ENCODE data around the gene RPS29. TPM values are rescaled to one million over a fixed set of nuclear protein-coding genes. Genes with fewer than 3 reads are reported as not detected.

RPS29 gene
- total and polyA plus RNA-seq, 9 donors, result 1,810 to 35,664 (median 2,389) TPM

DNA sequence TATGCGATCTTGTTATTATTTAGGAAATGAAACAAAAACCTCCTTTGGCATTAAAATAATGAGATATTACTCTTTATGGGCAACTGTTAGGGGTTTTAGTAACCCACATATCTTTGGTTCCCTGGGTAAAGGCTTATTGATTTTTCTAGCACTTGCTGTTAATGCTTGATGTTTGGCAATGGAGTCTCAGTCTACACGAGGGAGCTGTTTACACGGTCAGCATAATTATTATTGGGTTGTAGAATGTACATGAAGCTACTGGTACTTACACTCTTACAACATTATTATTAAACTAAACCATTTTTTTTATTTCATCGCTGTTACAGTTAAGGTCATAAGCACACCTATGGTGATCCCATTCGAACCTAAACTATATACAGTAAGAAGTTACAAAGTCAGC lies 12.1 kb downstream of the RPS29 start:
- Histone ChIP-seq H3K36me3 (no peaks in the 10 kb centered on the region), H3K27me3 (no peaks in the 10 kb centered on the region), H3K9me3 (no peaks in the 10 kb centered on the region), H3K4me3 (no peak overlapping the region), H3K4me1 (ENCODE audit: insufficient read depth) (no peaks in the 10 kb centered on the region), H3K27ac (no peak overlapping the region)
- TF ChIP-seq, protein P1, sequence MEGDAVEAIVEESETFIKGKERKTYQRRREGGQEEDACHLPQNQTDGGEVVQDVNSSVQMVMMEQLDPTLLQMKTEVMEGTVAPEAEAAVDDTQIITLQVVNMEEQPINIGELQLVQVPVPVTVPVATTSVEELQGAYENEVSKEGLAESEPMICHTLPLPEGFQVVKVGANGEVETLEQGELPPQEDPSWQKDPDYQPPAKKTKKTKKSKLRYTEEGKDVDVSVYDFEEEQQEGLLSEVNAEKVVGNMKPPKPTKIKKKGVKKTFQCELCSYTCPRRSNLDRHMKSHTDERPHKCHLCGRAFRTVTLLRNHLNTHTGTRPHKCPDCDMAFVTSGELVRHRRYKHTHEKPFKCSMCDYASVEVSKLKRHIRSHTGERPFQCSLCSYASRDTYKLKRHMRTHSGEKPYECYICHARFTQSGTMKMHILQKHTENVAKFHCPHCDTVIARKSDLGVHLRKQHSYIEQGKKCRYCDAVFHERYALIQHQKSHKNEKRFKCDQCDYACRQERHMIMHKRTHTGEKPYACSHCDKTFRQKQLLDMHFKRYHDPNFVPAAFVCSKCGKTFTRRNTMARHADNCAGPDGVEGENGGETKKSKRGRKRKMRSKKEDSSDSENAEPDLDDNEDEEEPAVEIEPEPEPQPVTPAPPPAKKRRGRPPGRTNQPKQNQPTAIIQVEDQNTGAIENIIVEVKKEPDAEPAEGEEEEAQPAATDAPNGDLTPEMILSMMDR (IDR thresholded peaks at IDR 0.05), result no peak
- TF ChIP-seq POLR2A (IDR thresholded peaks at IDR 0.05), result no peak
- TF ChIP-seq EP300 (IDR thresholded peaks at IDR 0.05), result no peak
- no peak for DNase-seq
- intact Hi-C loops (cut with DNase I), result no loop called here
- WGBS, 3 donors, result 85 to 89% (median 88%) methylated on average over 5 of the region's 5 CpGs

DNA sequence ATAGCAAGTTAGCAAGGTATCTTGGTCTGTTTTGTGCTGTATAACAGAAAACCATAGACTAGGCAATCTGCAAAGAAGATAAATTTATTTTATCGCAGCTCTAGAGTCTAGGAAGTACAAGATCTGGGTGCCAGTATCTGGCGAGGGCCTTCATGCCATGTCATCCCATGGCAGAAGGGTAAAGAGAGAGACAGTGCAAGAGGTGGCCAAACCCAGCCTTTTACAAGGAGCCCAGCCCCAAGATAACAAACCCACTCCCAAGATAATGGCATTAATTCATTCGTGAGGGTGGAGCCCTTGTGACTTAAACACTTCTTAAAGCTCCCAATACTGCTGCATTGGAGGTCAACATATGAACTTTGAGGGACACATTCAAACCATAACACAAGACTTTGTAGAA lies 16.9 kb downstream of the RPS29 start:
- no peak for DNase-seq

DNA sequence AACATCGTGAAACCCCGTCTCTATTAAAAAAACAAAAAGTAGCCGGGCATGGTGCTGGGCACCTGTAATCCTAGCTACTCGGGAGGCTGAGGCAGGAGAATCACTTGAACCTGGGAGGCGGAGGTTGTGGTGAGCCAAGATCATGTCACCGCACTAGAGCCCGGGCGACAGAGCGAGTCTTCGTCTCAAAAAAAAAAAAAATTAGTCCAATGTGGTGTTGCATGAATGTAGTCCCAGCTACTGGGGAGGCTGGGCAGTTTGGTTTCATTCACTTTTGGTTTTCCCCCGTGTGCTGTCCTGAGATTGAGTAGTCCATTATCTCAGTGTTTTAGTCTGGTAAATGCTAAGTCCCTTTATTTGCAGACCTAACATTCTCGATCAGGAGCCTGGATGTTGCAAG lies 19.5 kb downstream of the RPS29 start:
- DNase-seq, result no peak

More for the DNA sequence above, 16.9 kb downstream of the RPS29 start:
- no peak for TF ChIP-seq POLR2A (IDR thresholded peaks at IDR 0.05)
- TF ChIP-seq, protein P1 (IDR thresholded peaks at IDR 0.05), result no peak
- no peak for TF ChIP-seq EP300 (IDR thresholded peaks at IDR 0.05)
- Histone ChIP-seq H3K36me3 (no peaks in the 10 kb centered on the region), H3K9me3 (no peaks in the 10 kb centered on the region), H3K27ac (no peak overlapping the region), H3K27me3 (no peaks in the 10 kb centered on the region), H3K4me3 (no peak overlapping the region), H3K4me1 (ENCODE audit: insufficient read depth) (no peaks in the 10 kb centered on the region)
- intact Hi-C loops (cut with DNase I), result no loop called here
- 81 to 88% (median 84%) methylated on average over 3 of the region's 3 CpGs for WGBS, 3 donors

DNA sequence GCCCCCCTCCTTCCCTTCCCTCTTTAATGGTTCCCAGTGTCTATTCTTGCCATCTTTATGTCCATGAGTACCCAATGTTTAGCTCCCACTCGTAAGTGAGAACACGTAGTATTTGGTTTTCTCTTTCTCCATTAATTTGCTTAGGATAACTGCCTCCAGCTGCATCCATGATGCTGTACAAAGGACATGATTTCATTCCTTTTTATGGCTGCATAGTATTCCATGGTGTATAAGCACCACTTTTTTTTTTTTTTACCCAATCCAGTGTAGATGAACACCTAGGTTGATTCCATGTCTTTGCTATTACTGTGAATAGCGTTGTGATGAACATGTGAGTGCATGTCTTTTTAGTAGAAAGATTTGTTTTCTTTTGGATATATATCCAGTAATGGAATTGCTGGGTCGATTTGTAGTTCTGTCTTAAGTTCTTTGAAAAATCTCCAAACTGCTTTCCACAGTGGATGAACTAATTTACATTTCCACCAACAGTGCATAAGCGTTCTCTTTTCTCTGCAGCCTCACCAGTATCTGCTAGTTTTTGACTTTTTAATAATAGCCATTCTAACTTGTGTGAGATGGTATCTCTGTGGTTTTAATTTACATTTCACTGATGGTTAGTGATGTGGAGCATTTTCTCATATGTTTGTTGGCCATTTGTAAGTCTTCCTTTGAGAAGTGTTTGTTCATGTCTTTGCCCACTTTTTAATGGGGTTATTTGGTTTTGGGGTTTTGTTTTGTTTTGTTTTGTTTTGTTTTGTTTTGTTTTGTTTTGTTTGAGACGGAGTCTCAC lies 26.0 kb downstream of the RPS29 start:
- no peak overlapping the region for H3K4me3 ChIP-seq
- TF ChIP-seq POLR2A (IDR thresholded peaks at IDR 0.05) (no peak), EP300 (IDR thresholded peaks at IDR 0.05) (no peak)
- TF ChIP-seq, protein P1 (IDR thresholded peaks at IDR 0.05), result no peak
- WGBS, 3 donors, result 82 to 87% (median 87%) methylated on average over 6 of the region's 6 CpGs
- intact Hi-C loops (cut with DNase I), result no loop called here
- no peaks in the 10 kb centered on the region for H3K9me3 ChIP-seq
- no peaks in the 10 kb centered on the region for H3K36me3 ChIP-seq
- no peaks in the 10 kb centered on the region for H3K27me3 ChIP-seq
- no peaks in the 10 kb centered on the region for H3K4me1 ChIP-seq (ENCODE audit: insufficient read depth)
- H3K27ac ChIP-seq, result no peak overlapping the region
- DNase-seq, result no peak

More for the DNA sequence above, 19.5 kb downstream of the RPS29 start:
- Histone ChIP-seq H3K4me1 (ENCODE audit: insufficient read depth) (no peaks in the 10 kb centered on the region), H3K36me3 (no peaks in the 10 kb centered on the region), H3K27me3 (no peaks in the 10 kb centered on the region), H3K27ac (no peak overlapping the region), H3K9me3 (no peaks in the 10 kb centered on the region), H3K4me3 (no peak overlapping the region)
- 87 to 92% (median 90%) methylated on average over 12 of the region's 12 CpGs for WGBS, 3 donors
- TF ChIP-seq, protein P1 (IDR thresholded peaks at IDR 0.05), result no peak
- no peak for TF ChIP-seq EP300 (IDR thresholded peaks at IDR 0.05)
- no peak for TF ChIP-seq POLR2A (IDR thresholded peaks at IDR 0.05)
- intact Hi-C loops (cut with DNase I), result no loop called here

Measured in ovary (tissue), 9 donors.